H9 (cell line): ENCODE results near the gene DDIT4. TPM values are rescaled to one million over a fixed set of nuclear protein-coding genes. Genes with fewer than 3 reads are reported as not detected.

ENCODE experiments used
- DNase-seq: peaks from one replicate; pipeline ENCODE4 v3.0.0-alpha.2; 2017
- H2AFZ ChIP-seq: one replicate; pipeline ENCODE4 v1.6.1; 2013; ENCODE audit warnings: mild to moderate bottlenecking, low read length, control low read depth, moderate library complexity
- H2AK5ac ChIP-seq: 2 replicates; pipeline ENCODE4 v1.6.1; 2013; ENCODE audit warnings: low read length, control low read depth, mixed read lengths; ENCODE audit not compliant: insufficient read length
- H2BK120ac ChIP-seq: one replicate; pipeline ENCODE4 v1.6.1; 2013; ENCODE audit warnings: low read depth, mild to moderate bottlenecking, low read length, control low read depth, inconsistent platforms; ENCODE audit not compliant: poor library complexity, severe bottlenecking
- H2BK12ac ChIP-seq: 2 replicates; pipeline ENCODE4 v1.6.1; 2013; ENCODE audit warnings: low read length, control low read depth, mixed read lengths, low read depth; ENCODE audit not compliant: insufficient read length
- H2BK15ac ChIP-seq: 2 replicates; pipeline ENCODE4 v1.6.1; 2013; ENCODE audit warnings: low read depth, low read length, control low read depth
- H2BK20ac ChIP-seq: one replicate; pipeline ENCODE4 v1.6.1; 2013; ENCODE audit warnings: low read depth, mild to moderate bottlenecking, low read length, control low read depth, inconsistent platforms; ENCODE audit not compliant: poor library complexity, severe bottlenecking
- H2BK5ac ChIP-seq: 2 replicates; pipeline ENCODE4 v1.6.1; 2013; ENCODE audit warnings: low read length, control low read depth, mixed read lengths; ENCODE audit not compliant: insufficient read length
- H3K14ac ChIP-seq: 2 replicates; pipeline ENCODE4 v1.6.1; 2013; ENCODE audit warnings: low read length, control low read depth; ENCODE audit not compliant: insufficient read depth
- H3K18ac ChIP-seq: 2 replicates; pipeline ENCODE4 v1.6.1; 2013; ENCODE audit warnings: low read depth, mild to moderate bottlenecking, mixed read lengths, low read length, control low read depth; ENCODE audit not compliant: insufficient read length
- H3K23ac ChIP-seq: 2 replicates; pipeline ENCODE4 v1.6.1; 2013; ENCODE audit warnings: low read length, control low read depth, mixed read lengths, low read depth; ENCODE audit not compliant: insufficient read length
- H3K23me2 ChIP-seq: 2 replicates; pipeline ENCODE4 v1.6.1; 2013; ENCODE audit warnings: low read depth, mild to moderate bottlenecking, mixed read lengths, low read length, control low read depth; ENCODE audit not compliant: insufficient read length, poor library complexity, severe bottlenecking
- H3K27ac ChIP-seq: 2 replicates; pipeline ENCODE4 v1.5.1; 2013; ENCODE audit warnings: low read length, control low read depth, mixed read lengths, low read depth; ENCODE audit not compliant: insufficient read length
- H3K27me3 ChIP-seq: 2 replicates; pipeline ENCODE4 v1.6.1; 2013; ENCODE audit warnings: low read length, control low read depth, inconsistent platforms; ENCODE audit not compliant: insufficient read depth
- H3K4ac ChIP-seq: 2 replicates; pipeline ENCODE4 v1.6.1; 2013; ENCODE audit warnings: low read depth, mild to moderate bottlenecking, control low read depth, inconsistent platforms, low read length, moderate library complexity
- H3K4me1 ChIP-seq: 2 replicates; pipeline ENCODE4 v1.6.1; 2013; ENCODE audit warnings: low read length, control low read depth, inconsistent platforms; ENCODE audit not compliant: insufficient read depth
- H3K4me2 ChIP-seq: 2 replicates; pipeline ENCODE4 v1.6.1; 2013; ENCODE audit warnings: low read length, control low read depth, mixed read lengths; ENCODE audit not compliant: insufficient read length, insufficient read depth
- H3K56ac ChIP-seq: 2 replicates; pipeline ENCODE4 v1.6.1; 2013; ENCODE audit warnings: low read depth, mild to moderate bottlenecking, mixed read lengths, low read length, control low read depth; ENCODE audit not compliant: insufficient read length
- H3K79me1 ChIP-seq: 2 replicates; pipeline ENCODE4 v1.6.1; 2013; ENCODE audit warnings: low read depth, mild to moderate bottlenecking, moderate library complexity, low read length, control low read depth, inconsistent platforms; ENCODE audit not compliant: insufficient read depth, poor library complexity, severe bottlenecking
- H3K79me2 ChIP-seq: 2 replicates; pipeline ENCODE4 v1.6.1; 2013; ENCODE audit warnings: low read length, control low read depth, inconsistent platforms; ENCODE audit not compliant: insufficient read depth
- H3K9ac ChIP-seq: 2 replicates; pipeline ENCODE4 v1.6.1; 2013; ENCODE audit warnings: low read length, control low read depth, mixed read lengths; ENCODE audit not compliant: insufficient read length; ENCODE audit errors: extremely low read depth
- H3K9me3 ChIP-seq: one replicate; pipeline ENCODE4 v1.6.1; 2013; ENCODE audit warnings: low read depth, low read length, inconsistent platforms; ENCODE audit not compliant: control insufficient read depth
- H3T11ph ChIP-seq: one replicate; pipeline ENCODE4 v1.6.1; 2013; ENCODE audit warnings: mild to moderate bottlenecking, low read length, control low read depth, inconsistent platforms
- H4K20me1 ChIP-seq: one replicate; pipeline ENCODE4 v1.6.1; 2013; ENCODE audit not compliant: control insufficient read depth, insufficient read length, insufficient read depth
- H4K5ac ChIP-seq: 2 replicates; pipeline ENCODE4 v1.6.1; 2013; ENCODE audit warnings: low read depth, mild to moderate bottlenecking, mixed read lengths, low read length, control low read depth; ENCODE audit not compliant: insufficient read length
- H4K8ac ChIP-seq: replicated peaks from 2 replicates; pipeline ENCODE4 v1.6.1; 2013; ENCODE audit warnings: low read length, control low read depth, mixed read lengths, low read depth; ENCODE audit not compliant: insufficient read length
- H4K91ac ChIP-seq: 2 replicates; pipeline ENCODE4 v1.6.1; 2013; ENCODE audit warnings: low read depth, mild to moderate bottlenecking, moderate library complexity, mixed read lengths, low read length, control low read depth; ENCODE audit not compliant: insufficient read length
- H3K27ac Mint-ChIP-seq, 3 experiments: 2 replicates in 2 of 3; 3 replicates in 1 of 3; pipeline ENCODE4 v1.8.0; 2020 to 2021; ENCODE audit warnings: mixed read lengths in 3 of 3, mild to moderate bottlenecking in 1 of 3, moderate library complexity in 1 of 3
- H3K27me3 Mint-ChIP-seq: 2 replicates; pipeline ENCODE4 v1.8.0; 2021; ENCODE audit warnings: low read depth, mild to moderate bottlenecking, moderate library complexity, mixed read lengths
- H3K36me3 Mint-ChIP-seq, 3 experiments: 2 replicates in 2 of 3; 3 replicates in 1 of 3; pipeline ENCODE4 v1.8.0; 2020 to 2021; ENCODE audit warnings: low read depth in 3 of 3, mixed read lengths in 3 of 3; ENCODE audit not compliant: insufficient read depth in 1 of 3
- H3K4me1 Mint-ChIP-seq, 2 experiments: 2 replicates each; pipeline ENCODE4 v1.8.0; 2020; ENCODE audit warnings: mixed read lengths in 2 of 2
- H3K4me3 Mint-ChIP-seq, 2 experiments: 2 replicates in 1 of 2; 3 replicates in 1 of 2; pipeline ENCODE4 v1.8.0; 2020 to 2021; ENCODE audit warnings: mild to moderate bottlenecking in 2 of 2, mixed read lengths in 2 of 2, moderate library complexity in 1 of 2
- H3K9me3 Mint-ChIP-seq, 2 experiments: 2 replicates in 1 of 2; 3 replicates in 1 of 2; pipeline ENCODE4 v1.8.0; 2020; ENCODE audit warnings: mild to moderate bottlenecking in 2 of 2, mixed read lengths in 2 of 2, moderate library complexity in 1 of 2
- WGBS: extraction: QIAGEN DNeasy Blood & Tissue Kit; methylation state at CpG from one replicate; pipeline ENCODE4 v1.1.7; 2013; ENCODE audit warnings: missing lambda C conversion rate, low lambda C conversion rate, mixed read lengths; ENCODE audit not compliant: insufficient read length; ENCODE audit errors: extremely low coverage; 5-methylcytosine and 5-hydroxymethylcytosine counted together
- total RNA-seq: library from RNA; stranded (reverse); gene quantifications from 2 replicates; pipeline ENCODE4 v1.2.1, GENCODE V29; 2021
- TF ChIP-seq, protein P1 (sequence below): fragments of 200-600 bp; sonication (generic); conservative IDR thresholded peaks from 3 replicates; pipeline ENCODE4 v1.8.0; 2021; ENCODE audit warnings: antibody characterized with exemption, mild to moderate bottlenecking

Gene DDIT4
- total RNA-seq, 1 experiment from 2014 or later, result 84.0 TPM

DNA sequence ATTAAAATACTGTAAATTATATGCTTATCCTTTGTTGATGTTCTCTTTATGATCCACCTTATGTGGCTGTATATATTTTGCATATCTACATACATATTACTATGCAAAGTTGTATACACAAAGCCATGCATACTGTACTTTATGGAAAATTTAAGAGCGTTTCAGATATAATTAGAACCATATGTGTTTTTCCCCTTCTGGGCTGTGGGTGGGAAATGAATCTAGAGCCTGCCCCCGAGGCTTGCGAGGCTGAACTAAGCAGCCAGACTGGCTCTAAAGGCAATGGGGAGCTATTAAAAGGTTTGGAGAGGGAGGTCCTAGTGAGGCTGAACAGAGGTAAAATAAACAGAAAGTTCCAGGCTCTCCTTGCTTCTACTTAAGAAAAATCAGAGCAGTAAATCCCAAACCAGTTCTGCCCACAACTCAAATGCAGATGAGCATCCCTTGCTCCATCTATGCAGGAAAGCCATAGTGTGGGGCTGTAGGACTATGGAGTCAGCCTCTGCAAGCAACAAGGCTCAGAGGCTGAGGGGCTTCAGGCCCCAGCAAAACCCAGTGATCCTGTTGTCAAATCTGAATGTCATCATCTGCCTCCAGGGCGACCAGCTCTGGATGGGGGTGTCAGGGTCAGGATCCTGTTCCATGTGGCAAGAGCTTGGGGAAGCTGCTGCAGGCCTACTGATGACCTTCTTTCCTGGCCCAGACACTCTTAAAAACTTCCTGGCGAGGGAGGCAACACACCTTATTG, 14.1 kb upstream of the DDIT4 start:
- Histone ChIP-seq H3K18ac (peak overlapping the region; percentile 93), H4K5ac (no peak overlapping the region), H3K4ac (no peak overlapping the region), H3T11ph (no peak overlapping the region), H3K56ac (no peak overlapping the region), H2BK15ac (no peak overlapping the region), H3K27me3 (no peaks in the 10 kb centered on the region), H3K79me2 (no peaks in the 10 kb centered on the region), H3K4me2 (no peak overlapping the region), H3K23me2 (peaks cover 4% of the 10 kb centered on the region), H3K4me1 (peaks cover 13% of the 10 kb centered on the region), H3K9me3 (no peaks in the 10 kb centered on the region), H2AFZ (no peak overlapping the region), H3K9ac (no peak overlapping the region), H3K79me1 (no peaks in the 10 kb centered on the region), H3K23ac (no peak overlapping the region), H3K14ac (peak overlapping the region; percentile 77; the same call in 1 of the 2 replicates), H4K8ac (no peak overlapping the region), H3K27ac (no peak overlapping the region), H4K20me1 (no peaks in the 10 kb centered on the region), H2BK120ac (no peak overlapping the region), H2BK5ac (no peak overlapping the region), H2AK5ac (no peak overlapping the region), H2BK12ac (no peak overlapping the region), H2BK20ac (no peak overlapping the region), H4K91ac (no peak overlapping the region)
- Mint-ChIP-seq H3K4me3 (peak overlapping the region in 1 of 2 experiments; percentile 63; a peak in 1 of 5 replicates), H3K27ac (peak overlapping the region; percentile 98 to 99 (median 98)), H3K4me1 (peaks cover 55 to 67% of the 10 kb centered on the region in 2 experiments), H3K27me3 (no peaks in the 10 kb centered on the region; the same call in 1 of the 2 replicates), H3K36me3 (no peaks in the 10 kb centered on the region), H3K9me3 (no peaks in the 10 kb centered on the region; a peak in 1 of 5 replicates)
- DNase-seq, result no peak
- TF ChIP-seq, protein P1, sequence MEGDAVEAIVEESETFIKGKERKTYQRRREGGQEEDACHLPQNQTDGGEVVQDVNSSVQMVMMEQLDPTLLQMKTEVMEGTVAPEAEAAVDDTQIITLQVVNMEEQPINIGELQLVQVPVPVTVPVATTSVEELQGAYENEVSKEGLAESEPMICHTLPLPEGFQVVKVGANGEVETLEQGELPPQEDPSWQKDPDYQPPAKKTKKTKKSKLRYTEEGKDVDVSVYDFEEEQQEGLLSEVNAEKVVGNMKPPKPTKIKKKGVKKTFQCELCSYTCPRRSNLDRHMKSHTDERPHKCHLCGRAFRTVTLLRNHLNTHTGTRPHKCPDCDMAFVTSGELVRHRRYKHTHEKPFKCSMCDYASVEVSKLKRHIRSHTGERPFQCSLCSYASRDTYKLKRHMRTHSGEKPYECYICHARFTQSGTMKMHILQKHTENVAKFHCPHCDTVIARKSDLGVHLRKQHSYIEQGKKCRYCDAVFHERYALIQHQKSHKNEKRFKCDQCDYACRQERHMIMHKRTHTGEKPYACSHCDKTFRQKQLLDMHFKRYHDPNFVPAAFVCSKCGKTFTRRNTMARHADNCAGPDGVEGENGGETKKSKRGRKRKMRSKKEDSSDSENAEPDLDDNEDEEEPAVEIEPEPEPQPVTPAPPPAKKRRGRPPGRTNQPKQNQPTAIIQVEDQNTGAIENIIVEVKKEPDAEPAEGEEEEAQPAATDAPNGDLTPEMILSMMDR, result no peak
- WGBS, result no CpG with 5 or more reads among the region's 5 CpGs
